ENCODE results near the gene NXN. TPM values are rescaled to one million over a fixed set of nuclear protein-coding genes. Genes with fewer than 3 reads are reported as not detected.
A peak's percentile ranks its signal among the peaks of the same experiment; 100 is the strongest.

Gene NXN
- polyA plus RNA-seq, 1 donor from 2014 or later: 14.8 TPM

GRCh38 chr17:1000597-1001461 lies 21.3 kb upstream of the NXN start:
- Histone ChIP-seq H3K27me3 (ENCODE audit: insufficient read depth, low read depth, low read length) (no peaks in the 10 kb centered on the region), H3K9me3 (ENCODE audit: low read length) (no peaks in the 10 kb centered on the region), H3F3A (ENCODE audit: insufficient read depth, low read length, poor library complexity, severe bottlenecking) (no peaks in the 10 kb centered on the region), H3K36me3 (ENCODE audit: insufficient read depth, low read length) (no peaks in the 10 kb centered on the region), H3K79me2 (replicated peaks; ENCODE audit: insufficient read depth, low read length) (peaks cover 13% of the 10 kb centered on the region), H4K20me1 (ENCODE audit: insufficient read depth) (no peaks in the 10 kb centered on the region), H2AFZ (ENCODE audit: low read depth, low read length) (no peak overlapping the region), H3K9ac (ENCODE audit: low read length) (no peak overlapping the region), H3K4me3 (ENCODE audit: low read length) (no peak overlapping the region), H3K4me2 (ENCODE audit: low read length) (no peak overlapping the region), H3K27ac (ENCODE audit: low read length) (no peak overlapping the region), H3K9me2 (ENCODE audit: insufficient read depth, low read length) (no peaks in the 10 kb centered on the region)
- TF ChIP-seq REST (IDR thresholded peaks at IDR 0.05; ENCODE audit: borderline replicate concordance) (no peak), SMC3 (conservative IDR thresholded peaks at IDR 0.05; ENCODE audit: poor library complexity) (no peak), CTCF (IDR thresholded peaks at IDR 0.05; ENCODE audit: poor library complexity, severe bottlenecking) (no peak), EP300 (conservative IDR thresholded peaks at IDR 0.05; ENCODE audit: poor library complexity, severe bottlenecking) (no peak), MXI1 (conservative IDR thresholded peaks at IDR 0.05; ENCODE audit: poor library complexity, severe bottlenecking) (no peak), POLR2AphosphoS5 (IDR thresholded peaks at IDR 0.05) (no peak), EZH2 (IDR thresholded peaks at IDR 0.05; ENCODE audit: borderline replicate concordance, insufficient read depth, low read length, poor library complexity, severe bottlenecking) (no peak), RAD21 (conservative IDR thresholded peaks at IDR 0.05) (no peak), TAF1 (IDR thresholded peaks at IDR 0.05; ENCODE audit: low read depth) (no peak)

- Histone ChIP-seq H2AFZ (ENCODE audit: low read depth, low read length) (no peak overlapping the region), H4K20me1 (ENCODE audit: insufficient read depth) (no peaks in the 10 kb centered on the region), H3K79me2 (replicated peaks; ENCODE audit: insufficient read depth, low read length) (peaks cover 13% of the 10 kb centered on the region), H3K9me2 (ENCODE audit: insufficient read depth, low read length) (no peaks in the 10 kb centered on the region), H3K4me2 (ENCODE audit: low read length) (peak overlapping the region; percentile 74), H3K9ac (ENCODE audit: low read length) (peak overlapping the region; percentile 88), H3K36me3 (ENCODE audit: insufficient read depth, low read length) (no peaks in the 10 kb centered on the region), H3K9me3 (ENCODE audit: low read length) (no peaks in the 10 kb centered on the region), H3K4me3 (ENCODE audit: low read length) (peak overlapping the region; percentile 90), H3K27ac (ENCODE audit: low read length) (no peak overlapping the region), H3F3A (ENCODE audit: insufficient read depth, low read length, poor library complexity, severe bottlenecking) (no peaks in the 10 kb centered on the region), H3K27me3 (ENCODE audit: insufficient read depth, low read depth, low read length) (no peaks in the 10 kb centered on the region)
- TF ChIP-seq EP300 (conservative IDR thresholded peaks at IDR 0.05; ENCODE audit: poor library complexity, severe bottlenecking): no peak
- TF ChIP-seq RAD21 (conservative IDR thresholded peaks at IDR 0.05): no peak
- no peak for TF ChIP-seq SMC3 (conservative IDR thresholded peaks at IDR 0.05; ENCODE audit: poor library complexity)
- no peak for TF ChIP-seq REST (IDR thresholded peaks at IDR 0.05; ENCODE audit: borderline replicate concordance)
- TF ChIP-seq TAF1 (IDR thresholded peaks at IDR 0.05; ENCODE audit: low read depth): no peak
- TF ChIP-seq POLR2AphosphoS5 (IDR thresholded peaks at IDR 0.05): no peak
- TF ChIP-seq MXI1 (conservative IDR thresholded peaks at IDR 0.05; ENCODE audit: poor library complexity, severe bottlenecking): no peak
- no peak for TF ChIP-seq EZH2 (IDR thresholded peaks at IDR 0.05; ENCODE audit: borderline replicate concordance, insufficient read depth, low read length, poor library complexity, severe bottlenecking)
- no peak for TF ChIP-seq CTCF (IDR thresholded peaks at IDR 0.05; ENCODE audit: poor library complexity, severe bottlenecking)
Observed at GRCh38 chr17:998111-998510, 18.5 kb upstream of the NXN start.
